WERI-Rb-1 (cell line): ENCODE data around the gene MAGI2.
A peak's percentile ranks its signal among the peaks of the same experiment; 100 is the strongest.

Experiments
- DNase-seq: peaks from one replicate; pipeline ENCODE4 v3.0.0-alpha.2; 2020
- H3K27ac ChIP-seq: fragments of 250-450 bp; sonication (Bioruptor Pico); 2 replicates; pipeline ENCODE4 v1.5.1; 2020; ENCODE audit warnings: mild to moderate bottlenecking, moderate library complexity
- H3K27me3 ChIP-seq: fragments of 250-450 bp; sonication (Bioruptor Pico); 2 replicates; pipeline ENCODE4 v1.5.1; 2021; ENCODE audit warnings: mild to moderate bottlenecking, low read depth, moderate library complexity; ENCODE audit not compliant: insufficient read depth, severe bottlenecking
- H3K36me3 ChIP-seq: fragments of 250-450 bp; sonication (Bioruptor Pico); 2 replicates; pipeline ENCODE4 v1.5.1; 2020; ENCODE audit warnings: mild to moderate bottlenecking, moderate library complexity
- H3K4me3 ChIP-seq: 2 replicates; pipeline ENCODE4 v1.5.1; 2011; ENCODE audit warnings: low read depth, mild to moderate bottlenecking, control low read depth, low read length
- H3K9me3 ChIP-seq: fragments of 250-450 bp; sonication (Bioruptor Pico); 2 replicates; pipeline ENCODE4 v1.5.1; 2021; ENCODE audit warnings: mild to moderate bottlenecking, moderate library complexity; ENCODE audit not compliant: severe bottlenecking
- CTCF ChIP-seq: IDR thresholded peaks from 2 replicates; pipeline ENCODE4 v1.5.1; 2011; ENCODE audit warnings: low read depth, mild to moderate bottlenecking, control low read depth, inconsistent platforms, low read length

MAGI2 gene

DNA sequence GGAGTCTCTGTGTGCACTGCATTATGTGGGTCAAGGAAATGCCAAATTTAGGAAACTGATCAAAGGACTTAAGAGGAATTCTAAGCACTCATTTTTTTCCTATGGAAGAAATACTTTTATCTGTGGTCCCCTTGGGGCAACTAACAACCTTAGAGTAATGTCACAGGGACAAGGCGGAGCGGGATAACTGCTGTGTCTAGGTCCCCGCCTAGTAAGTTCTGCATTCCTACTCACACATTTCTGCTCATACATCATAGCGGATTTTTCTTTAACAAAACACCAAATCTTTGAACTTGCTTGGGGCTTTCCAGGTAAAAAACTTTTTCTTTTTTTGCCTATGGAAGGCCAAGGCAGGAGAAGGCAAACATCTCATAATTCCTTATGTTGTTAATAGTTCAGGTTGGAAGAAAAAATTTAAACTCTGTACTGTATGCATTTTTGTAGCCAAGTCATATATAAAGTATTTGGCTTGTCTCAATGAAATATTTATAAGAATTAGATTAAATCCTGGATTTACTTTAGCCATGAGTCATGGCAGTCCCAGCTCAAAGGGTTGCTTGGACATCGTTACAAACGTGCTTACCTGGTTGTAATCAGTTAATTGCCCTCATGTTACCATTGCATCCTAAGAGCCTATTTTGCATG lies 1369.9 kb downstream of the MAGI2 start:
- Histone ChIP-seq H3K9me3 (no peaks in the 10 kb centered on the region), H3K27ac (no peak overlapping the region), H3K36me3 (no peaks in the 10 kb centered on the region), H3K4me3 (no peak overlapping the region), H3K27me3 (no peaks in the 10 kb centered on the region)
- TF ChIP-seq CTCF: no peak
- DNase-seq: no peak

GRCh38 chr7:78082556-78082955 lies 1370.9 kb downstream of the MAGI2 start:
- no peaks in the 10 kb centered on the region for H3K36me3 ChIP-seq
- no peaks in the 10 kb centered on the region for H3K9me3 ChIP-seq
- no peaks in the 10 kb centered on the region for H3K27me3 ChIP-seq
- no peak overlapping the region for H3K27ac ChIP-seq
- no peak for DNase-seq
- TF ChIP-seq CTCF: no peak
- no peak overlapping the region for H3K4me3 ChIP-seq

- TF ChIP-seq CTCF: peak; percentile 74
- H3K9me3 ChIP-seq: no peaks in the 10 kb centered on the region
- peak; percentile 41 for DNase-seq
These were observed 1371.6 kb downstream of the MAGI2 start for GRCh38 chr7:78081888-78082287.

DNA sequence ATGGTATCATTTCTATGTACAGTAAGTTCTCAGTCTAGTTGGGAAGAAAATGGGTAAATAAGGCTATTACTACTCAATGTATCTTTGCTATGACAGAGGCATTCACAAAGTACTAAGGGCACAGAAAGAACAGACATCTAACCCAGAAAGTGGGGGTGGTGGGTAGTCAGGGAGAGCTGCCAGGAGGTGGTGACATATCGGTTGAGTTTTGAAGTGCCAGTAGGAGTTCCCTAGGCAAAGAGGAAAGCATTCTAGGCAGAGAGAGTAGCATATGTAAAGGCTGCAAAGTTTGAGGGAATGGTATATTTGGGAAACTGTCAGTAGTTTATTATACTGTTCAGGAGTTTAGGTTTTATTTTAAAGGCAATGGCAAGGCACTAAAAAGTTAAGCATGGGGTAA lies 1372.1 kb downstream of the MAGI2 start:
- no peak for TF ChIP-seq CTCF
- DNase-seq: no peak
- H3K27me3 ChIP-seq: no peaks in the 10 kb centered on the region
- H3K27ac ChIP-seq: no peak overlapping the region
- H3K9me3 ChIP-seq: no peaks in the 10 kb centered on the region
- H3K4me3 ChIP-seq: no peak overlapping the region
- no peaks in the 10 kb centered on the region for H3K36me3 ChIP-seq

More at GRCh38 chr7:78081888-78082287, 1371.6 kb downstream of the MAGI2 start:
- no peak overlapping the region for H3K4me3 ChIP-seq
- no peaks in the 10 kb centered on the region for H3K36me3 ChIP-seq
- no peaks in the 10 kb centered on the region for H3K27me3 ChIP-seq
- H3K27ac ChIP-seq: no peak overlapping the region

GRCh38 chr7:78080811-78081210 lies 1372.7 kb downstream of the MAGI2 start:
- no peak overlapping the region for H3K4me3 ChIP-seq
- no peaks in the 10 kb centered on the region for H3K9me3 ChIP-seq
- no peaks in the 10 kb centered on the region for H3K36me3 ChIP-seq
- DNase-seq: no peak
- no peak for TF ChIP-seq CTCF
- no peak overlapping the region for H3K27ac ChIP-seq
- H3K27me3 ChIP-seq: no peaks in the 10 kb centered on the region

GRCh38 chr7:78080241-78080640 lies 1373.2 kb downstream of the MAGI2 start:
- H3K4me3 ChIP-seq: no peak overlapping the region

More at GRCh38 chr7:78080241-78080640, 1373.2 kb downstream of the MAGI2 start:
- Histone ChIP-seq H3K27ac (no peak overlapping the region), H3K27me3 (no peaks in the 10 kb centered on the region), H3K36me3 (no peaks in the 10 kb centered on the region), H3K9me3 (no peaks in the 10 kb centered on the region)
- DNase-seq: no peak
- TF ChIP-seq CTCF: no peak
